HUDEP-2 (cell line): ENCODE measurements around the gene SDCBP2.

Experiments used
- DNase-seq, 76 experiments: peaks; one replicate each; lab custom pipeline; 2025; ENCODE audit not compliant: unreplicated experiment in 76 of 76; lab: John Stamatoyannopoulos, UW

The SDCBP2 gene, protein sequence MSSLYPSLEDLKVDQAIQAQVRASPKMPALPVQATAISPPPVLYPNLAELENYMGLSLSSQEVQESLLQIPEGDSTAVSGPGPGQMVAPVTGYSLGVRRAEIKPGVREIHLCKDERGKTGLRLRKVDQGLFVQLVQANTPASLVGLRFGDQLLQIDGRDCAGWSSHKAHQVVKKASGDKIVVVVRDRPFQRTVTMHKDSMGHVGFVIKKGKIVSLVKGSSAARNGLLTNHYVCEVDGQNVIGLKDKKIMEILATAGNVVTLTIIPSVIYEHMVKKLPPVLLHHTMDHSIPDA

DNA sequence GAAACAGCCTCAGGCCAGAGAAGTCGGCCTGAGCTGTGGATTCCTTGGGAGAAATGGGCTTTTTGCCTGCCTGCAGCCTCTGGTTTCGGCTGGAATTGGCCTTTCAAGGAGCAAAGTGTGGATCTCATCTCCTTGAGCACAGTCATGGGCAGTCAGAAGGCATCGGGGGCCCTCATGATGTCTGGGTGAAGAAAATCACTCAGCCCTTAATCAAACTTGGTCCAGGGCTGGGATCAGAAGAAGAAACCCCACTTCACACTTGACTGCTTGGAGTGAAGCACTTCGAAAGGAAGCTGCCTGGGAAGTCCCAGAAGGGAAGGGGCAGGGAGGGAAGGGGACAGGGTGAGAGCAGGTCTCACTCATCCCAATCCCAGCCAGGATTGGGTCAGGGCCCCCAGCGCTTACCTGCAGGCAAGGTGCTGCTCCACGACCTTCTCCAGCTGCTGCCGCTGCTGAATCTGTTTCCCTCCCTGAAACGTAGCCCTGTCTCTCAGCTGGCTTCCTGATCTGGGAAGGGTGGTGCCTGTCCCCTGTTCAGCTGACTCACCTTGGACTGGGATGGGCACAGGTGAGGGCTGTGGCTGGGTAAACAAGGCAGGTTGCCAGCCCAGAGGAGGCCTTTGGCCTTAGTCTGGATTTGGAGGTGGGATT, at the start of gene SDCBP2:
Gene SDCBP2 (minus strand): TSS at position 460 of the 651 bp plus-strand sequence. CDS start 8,723 bp downstream, outside the sequence.
- no peak for DNase-seq

DNA sequence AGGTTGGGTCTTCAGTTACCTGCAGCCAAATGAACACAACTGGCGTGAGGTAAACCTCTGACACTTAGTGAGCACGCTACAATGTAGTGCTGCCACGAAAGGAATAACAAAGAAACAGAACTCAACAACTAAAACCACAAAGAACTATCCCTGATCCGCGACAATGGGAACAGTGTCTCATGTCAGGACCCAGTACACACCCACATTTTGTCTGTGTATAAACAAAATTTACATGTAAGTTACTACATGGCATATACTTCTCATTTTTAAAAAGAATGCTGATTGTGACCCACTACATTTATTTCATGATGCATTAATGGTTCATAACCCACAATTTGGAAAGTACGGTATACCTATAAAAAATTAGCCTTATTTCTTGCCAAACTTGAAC, 49.8 kb upstream of the SDCBP2 start:
- DNase-seq, result no peak

DNA sequence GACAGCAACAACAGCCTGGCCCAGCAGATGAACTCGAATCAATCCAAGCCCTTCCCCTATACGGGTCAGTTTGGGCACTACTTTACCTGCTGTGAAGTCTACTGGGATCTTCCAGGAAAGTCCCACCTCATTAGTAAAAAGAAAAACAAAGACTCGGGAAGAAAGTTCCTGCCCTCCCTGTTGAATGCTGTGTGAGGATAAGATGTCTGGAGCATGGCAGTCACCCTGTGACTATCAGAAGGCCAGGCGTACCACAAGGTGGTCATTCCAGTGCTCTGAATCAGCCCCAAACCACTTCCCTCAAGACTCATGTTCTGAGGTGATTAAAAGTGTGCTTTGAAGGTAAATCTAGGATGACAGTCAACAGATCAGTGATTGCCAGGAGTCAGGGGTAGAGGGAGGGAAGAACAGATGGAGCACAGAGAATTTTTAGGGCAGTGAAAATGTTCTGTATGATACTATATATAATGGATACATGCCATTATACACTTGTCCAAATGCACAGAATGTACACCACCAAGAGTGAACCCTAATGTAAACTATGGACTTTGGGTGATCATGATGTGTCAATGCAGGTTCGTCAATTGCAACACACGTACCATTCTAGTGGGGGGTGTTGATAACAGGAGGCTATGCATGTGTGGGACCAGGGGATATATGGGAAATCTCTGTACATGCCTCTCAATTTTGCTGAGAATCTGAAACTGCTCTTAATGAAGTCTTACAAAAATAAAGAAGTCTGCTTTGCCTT, 49.2 kb upstream of the SDCBP2 start:
- no peak for DNase-seq

DNA sequence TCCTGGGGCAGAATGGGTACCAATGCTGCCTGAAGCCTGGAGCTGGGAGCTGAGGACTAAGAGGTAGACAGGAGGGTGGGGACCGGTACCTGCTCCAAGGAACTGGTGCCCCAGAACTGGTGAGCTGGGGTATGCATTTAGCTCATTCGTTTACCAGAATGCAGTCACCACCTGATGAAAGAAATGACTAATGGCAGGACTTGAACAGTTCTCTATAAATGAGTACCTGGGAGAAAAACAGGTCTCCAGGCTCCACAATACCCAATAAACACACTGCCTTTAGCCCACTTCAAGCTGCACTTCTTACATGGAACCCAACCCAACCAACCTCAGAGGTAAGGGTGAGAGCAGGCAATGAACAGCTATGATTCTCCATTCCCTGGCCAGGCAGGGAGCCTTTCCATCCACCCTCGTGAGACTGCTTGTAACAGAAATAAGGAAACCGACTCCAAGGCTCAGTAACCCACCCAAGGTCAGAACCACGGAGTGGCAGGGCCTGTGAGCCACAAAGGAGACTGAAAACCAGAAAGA, 48.5 kb upstream of the SDCBP2 start:
- no peak for DNase-seq

DNA sequence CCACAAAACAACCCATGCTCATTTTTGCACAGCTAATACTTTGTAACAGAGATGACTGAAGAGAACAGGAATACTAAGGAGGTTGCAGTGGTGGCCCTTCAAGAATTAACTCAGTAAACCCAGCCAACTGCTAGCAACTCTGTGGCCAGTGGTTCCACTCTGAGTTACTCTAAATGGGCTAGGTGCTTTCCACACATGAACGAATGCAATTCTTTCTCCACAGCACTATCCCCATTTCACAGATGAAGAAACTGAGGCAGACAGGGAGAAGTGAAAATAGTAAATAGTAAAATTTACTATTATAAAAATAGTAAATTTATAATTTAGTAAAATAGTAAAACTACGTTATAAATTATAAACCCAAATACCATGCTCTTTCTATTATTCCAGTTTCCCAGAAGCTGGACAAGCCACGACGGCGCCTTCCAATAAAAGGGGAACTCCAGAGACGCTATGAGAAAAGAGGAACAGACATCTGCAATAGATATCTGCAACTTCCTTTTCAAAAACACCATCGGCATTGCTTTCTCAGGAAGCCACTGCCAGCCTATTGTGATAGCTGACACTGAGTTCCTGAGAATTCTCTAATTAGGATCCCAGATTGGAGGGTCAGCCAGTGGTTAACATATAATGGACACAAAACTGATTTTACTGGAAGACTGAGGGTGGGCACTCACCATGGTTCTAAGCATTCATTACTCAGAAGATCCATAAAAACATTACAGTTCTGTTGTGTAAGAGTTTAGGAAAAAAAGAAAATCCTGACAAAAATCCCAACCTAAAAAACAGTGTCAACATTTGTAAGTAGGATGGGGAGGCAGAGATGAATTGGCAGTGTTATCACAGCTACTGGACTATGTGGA, 47.7 kb upstream of the SDCBP2 start:
- DNase-seq, result peak in 1 of 76 experiments; percentile 2

DNA sequence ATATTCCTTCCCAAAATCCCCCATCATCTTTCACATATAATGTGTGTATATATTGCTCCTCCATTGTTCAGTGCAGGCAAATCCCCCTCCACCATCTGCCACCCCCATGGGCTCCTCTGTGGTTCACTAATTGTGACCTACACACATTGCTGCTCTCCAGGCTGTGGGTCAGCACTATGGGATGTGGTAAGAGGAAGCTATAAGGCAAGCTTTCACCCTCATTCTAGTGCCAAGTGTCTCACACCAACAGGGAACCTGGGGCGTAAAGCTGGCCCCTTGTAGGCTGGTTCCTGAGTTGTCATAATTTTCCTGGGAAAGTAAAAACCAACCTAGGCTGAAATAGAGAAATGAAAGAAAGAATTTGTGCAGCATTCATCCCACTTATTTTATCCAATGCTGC, 47.1 kb upstream of the SDCBP2 start:
- no peak for DNase-seq

DNA sequence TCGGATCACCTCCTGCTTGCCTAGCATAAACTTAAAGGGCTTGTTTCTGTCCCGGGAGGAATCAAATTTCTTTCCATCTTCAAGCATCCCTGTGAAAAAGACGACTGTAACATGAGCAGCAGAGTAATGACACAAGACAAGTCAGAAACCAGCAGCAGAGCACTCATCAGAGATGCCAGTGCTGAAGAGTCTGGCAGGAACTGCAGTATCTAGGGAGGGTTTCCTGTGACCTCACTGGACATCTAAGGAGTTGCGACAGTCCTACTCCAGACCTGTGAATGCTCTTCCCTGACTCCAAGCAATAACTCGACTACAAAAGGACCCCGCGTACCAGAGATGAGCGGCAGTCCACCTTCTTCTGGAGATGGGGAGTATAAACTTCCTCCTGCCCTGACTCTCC, 46.6 kb upstream of the SDCBP2 start:
- DNase-seq, result no peak

DNA sequence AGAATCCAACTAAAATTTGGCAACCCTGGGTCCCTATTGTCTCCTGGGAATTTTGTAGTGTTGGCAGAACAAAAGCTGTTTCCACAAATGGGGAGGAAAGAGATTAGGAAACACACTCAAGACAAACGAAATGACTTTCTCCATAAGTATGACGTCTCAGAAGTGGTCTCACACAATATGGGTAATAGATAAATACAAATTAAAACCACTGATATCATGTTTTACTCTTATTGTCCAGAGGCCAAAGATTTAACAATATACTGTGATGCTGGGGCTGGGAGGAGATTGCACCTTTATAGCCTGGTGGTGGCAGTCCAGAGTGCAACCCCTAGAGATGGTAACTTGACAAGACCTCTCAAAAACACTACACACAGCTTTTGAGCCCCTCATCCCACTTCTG, 45.3 kb upstream of the SDCBP2 start:
- no peak for DNase-seq

DNA sequence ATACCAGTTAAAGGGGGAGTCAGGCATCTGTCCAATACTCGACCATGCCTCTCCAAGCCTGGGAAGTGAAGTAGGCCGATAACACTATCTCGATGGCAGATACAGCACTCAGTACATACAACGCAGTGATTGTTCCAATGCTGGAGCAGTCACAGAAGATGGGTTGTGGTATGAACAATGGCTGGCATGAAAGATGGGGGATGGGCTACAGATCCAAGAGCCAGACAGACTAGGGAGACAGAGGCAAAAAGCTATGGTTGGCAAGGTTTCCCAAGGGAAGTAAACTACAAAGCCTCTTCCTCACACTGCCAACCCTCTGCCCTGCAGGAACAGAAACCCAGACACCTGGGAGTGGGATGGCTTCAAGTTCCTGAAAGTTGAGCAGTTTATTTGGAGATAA, 44.7 kb upstream of the SDCBP2 start:
- DNase-seq, result no peak

DNA sequence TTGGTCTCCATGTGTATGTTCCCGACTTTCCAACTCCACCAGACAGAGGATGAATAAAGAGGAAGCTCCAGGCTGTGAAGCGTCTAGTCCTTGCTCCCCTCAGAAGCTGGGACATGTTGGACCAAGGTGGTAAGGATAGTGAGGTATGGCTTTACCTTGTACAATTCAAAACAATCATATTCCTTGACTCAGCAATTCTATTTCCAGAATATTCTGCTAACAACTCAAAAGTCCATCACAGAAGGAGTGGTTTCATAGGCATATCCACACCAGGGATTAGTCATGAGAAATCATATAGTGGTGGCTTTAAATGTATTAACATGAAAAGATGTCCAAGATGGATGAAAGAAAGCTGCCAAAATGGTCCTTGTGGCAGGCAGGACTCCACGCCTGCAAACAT, 44.1 kb upstream of the SDCBP2 start:
- no peak for DNase-seq

DNA sequence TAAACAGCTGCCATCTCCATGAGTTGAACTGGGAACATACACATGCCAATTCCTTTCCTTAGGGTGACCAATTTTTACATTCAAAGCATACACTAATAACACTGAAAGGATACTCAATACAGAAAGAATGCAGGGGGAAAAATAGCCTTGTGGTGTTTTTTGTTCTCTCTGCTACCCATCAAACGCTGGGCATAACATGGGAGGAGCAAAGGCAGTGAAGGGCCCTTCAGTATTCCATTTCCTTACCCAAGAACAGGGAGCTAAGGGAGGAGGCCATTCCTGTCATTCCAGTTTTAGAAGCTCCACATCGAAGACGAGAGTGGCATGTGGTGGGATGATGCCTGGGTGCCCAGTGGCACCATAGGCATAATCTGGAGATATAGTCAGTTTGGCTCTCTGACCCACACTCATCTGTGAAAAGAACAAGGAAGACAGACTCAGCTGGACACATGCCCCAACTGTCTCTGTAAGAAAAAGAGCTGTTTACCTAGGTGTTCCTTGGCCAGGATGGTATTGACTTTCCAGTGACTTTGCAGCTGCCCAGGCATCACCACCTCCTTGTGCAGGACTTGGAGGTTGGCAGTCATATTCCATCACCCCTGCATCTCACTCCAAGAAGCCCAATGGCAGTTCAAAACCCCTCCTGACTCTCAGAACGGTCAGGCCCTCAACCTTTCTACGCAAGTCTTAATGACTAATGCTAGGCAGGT, 43.0 kb upstream of the SDCBP2 start:
- no peak for DNase-seq

DNA sequence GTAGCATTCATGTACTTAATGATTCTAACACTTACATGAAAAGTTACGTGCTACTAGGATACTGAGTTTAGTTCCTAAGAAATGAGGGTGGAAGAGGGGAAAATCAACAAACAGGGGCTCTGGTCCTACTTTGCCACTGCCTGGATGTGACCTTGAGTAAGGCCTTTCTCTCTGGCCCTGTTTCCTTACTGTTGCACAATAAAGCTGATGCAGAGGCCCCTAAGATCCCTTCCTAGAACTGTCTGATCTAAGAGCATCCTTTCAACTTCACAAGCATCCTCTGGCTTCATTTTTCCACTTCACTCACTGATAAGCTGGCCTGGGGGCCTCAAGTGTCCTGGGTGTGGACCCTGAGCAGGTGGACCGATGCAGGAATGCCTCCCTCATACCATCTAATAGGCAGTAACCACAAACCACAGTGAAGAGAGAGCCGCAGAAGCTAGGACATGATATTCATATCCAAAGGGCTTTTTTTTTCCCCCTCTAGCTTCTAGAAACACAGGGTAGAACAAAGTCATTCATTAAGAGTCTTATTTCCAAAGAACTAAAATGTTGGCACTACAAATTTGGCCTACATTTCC, 42.4 kb upstream of the SDCBP2 start:
- no peak for DNase-seq

DNA sequence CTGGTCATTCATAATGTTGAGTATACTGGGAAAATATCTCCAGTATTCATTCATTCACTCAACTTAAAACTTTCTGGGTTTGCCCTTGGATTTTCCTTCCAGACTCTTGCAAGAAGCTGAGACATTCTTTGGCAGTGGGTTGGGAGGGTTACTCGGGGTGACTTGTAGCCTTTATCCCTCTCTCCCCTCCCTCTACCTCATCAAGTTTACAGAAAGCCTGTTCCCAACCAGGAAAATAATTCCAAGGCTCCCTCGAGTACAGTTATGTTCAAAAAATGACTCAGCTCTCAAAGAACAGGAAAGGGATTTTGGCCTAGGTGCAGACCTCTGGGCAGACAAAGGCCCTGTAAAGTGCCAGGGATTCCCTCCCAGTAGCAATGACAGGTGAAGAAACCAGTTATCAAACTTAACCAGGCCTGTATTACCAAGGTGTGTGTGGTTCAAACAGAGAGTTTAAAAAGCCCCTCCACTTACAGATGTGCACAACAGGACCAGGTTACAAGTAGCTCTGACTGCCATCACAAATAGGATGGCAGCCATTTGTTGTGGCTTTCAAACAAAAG, 41.7 kb upstream of the SDCBP2 start:
- DNase-seq, result no peak

DNA sequence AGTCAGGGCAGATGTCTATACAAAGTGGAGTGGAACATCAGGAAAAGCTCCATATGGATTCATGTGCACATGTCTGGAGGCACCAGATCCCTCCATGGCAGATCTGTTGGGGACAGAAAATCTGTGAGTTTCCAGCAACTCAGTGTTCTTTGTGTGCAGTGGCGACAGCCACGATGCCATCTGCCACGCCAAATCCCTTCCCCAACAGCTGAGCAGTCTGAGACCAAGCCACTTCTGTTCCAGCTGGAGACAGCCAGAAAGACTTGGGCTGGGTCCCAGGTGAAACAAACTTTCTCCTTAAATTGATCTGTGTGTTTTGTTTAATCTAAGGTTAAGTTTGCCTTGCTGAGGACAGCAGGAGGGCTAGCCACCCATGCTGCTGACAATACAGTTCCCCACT, 41.0 kb upstream of the SDCBP2 start:
- DNase-seq, result no peak

DNA sequence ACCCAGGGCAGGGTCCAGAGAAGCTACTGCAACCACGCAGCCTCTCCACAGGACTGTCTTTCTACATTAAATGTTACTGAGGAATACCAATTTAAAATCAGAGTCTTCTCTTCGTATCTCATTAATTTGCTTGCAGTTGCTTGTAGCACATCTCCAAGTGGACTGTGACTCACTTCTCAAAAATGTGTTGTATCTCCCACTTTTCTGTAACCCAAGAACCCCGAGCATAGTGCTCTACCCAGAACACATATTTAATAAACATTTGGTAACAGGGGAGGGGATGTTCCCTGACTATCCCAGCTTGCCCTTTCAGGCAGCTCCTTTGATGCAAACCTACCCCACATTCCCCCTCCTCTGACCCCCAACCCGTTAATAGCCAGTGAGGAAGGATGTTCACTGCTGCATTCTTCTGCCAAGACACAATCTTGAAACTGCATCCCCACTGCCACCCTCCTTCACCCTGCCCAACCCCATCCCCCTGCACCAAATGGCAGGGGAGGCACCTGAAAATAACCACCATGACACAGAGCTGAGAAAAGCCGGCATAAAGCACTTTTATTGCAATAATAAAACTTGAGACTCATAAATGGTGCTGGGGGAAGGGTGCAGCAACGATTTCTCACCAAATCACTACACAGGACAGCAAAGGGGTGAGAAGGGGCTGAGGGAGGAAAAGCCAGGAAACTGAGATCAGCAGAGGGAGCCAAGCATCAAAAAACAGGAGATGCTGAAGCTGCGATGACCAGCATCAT, 39.7 kb upstream of the SDCBP2 start:
- DNase-seq, result no peak

DNA sequence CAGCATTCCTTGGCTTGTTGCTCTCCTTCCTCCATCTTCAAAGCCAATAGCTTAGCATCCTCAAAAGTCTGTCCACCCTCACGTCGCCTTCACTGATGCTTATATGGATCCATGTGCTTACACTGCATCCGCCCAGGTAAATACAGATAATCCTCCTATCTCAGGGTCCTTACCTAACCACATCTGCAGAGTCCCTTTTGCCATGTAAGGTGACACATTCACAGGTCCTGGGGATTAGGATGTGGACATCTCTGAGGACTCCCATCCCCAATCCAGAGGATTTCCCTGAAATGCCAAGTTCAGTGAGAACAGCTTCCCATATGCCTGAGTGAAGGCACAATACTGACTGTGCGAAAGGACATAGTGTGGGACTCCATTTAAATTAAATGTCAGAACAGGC, 38.5 kb upstream of the SDCBP2 start:
- no peak for DNase-seq

DNA sequence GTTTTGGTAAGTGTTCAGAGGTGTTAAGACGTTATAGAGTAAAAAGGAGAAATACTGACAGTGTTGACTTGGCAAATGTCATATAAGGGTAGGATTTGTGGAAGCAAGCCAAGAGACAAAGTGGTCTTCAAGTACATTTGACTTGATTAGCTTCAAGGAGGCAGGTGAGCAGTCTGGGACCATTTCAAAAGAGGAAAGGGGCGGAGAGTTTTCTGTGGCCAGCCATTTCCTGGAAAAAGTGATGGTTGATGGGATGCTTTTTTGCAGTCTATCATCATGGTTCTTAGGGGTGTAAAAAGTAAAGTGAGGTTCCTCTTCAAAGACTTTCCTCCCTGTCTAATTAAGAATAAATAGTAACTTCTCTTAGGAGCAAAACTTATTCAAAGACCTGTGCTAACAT, 35.2 kb upstream of the SDCBP2 start:
- DNase-seq, result no peak

DNA sequence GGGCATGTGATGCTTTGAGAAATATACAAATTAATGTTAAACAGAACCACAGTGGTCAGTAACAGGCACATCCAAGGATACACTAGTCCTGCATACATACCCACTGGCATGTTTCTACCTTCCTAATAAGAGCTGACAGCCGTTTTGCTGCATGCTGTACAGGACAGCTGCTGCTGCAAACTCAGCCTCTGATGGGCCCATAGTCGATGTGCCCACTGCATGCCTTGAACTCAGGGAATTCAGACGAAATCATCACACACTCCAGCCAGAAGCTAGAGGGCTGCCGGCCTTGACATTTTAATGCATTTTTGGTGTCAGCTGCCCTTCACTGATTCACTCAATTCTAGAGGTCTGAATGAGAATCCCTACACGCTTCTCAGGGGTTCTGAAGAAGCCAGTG, 34.6 kb upstream of the SDCBP2 start:
- DNase-seq, result no peak

DNA sequence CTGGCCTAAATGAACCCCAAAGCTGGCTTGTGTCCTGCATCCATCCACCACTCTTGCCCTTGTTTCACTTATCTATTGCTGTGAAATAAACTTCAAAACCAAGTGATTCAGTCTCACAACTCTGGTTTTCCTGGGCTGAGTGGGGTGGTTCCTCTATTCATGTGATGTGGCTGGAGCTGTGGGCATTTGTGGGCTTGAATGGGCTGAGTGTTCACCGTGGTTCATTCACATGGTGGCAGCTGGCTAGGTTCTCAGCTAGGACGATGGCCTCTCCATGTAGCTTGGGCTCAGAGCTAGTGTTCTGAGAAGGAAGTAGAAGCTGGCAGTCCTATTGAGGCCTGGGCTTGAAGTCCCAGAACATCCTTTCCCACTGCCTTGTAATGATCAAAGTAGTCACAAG, 33.5 kb upstream of the SDCBP2 start:
- DNase-seq, result no peak
